GM12892 (cell line): ENCODE measurements around the gene AVPR2.

Experiments
- DNase-seq: peaks from one replicate; pipeline ENCODE4 v3.0.0; 2011; ENCODE audit not compliant: insufficient read length
- FAIRE-seq: peaks from 2 replicates; lab custom pipeline; 2011; peaks lifted over from hg19 to GRCh38; lab: Jason Lieb, UNC
- POLR2A ChIP-seq: IDR thresholded peaks from 2 replicates; pipeline ENCODE4 v1.6.1; 2011; ENCODE audit warnings: low read depth, low read length, control low read depth
- POLR2AphosphoS5 ChIP-seq: IDR thresholded peaks from 2 replicates; pipeline ENCODE4 v1.6.1; 2011; ENCODE audit warnings: low read depth, low read length, control low read depth
- TAF1 ChIP-seq: IDR thresholded peaks from 2 replicates; pipeline ENCODE4 v1.6.1; 2011; ENCODE audit warnings: low read depth, mild to moderate bottlenecking, control low read depth, low read length, borderline replicate concordance

Gene AVPR2

GRCh38 chrX:153881281-153881680 lies 23.2 kb upstream of the AVPR2 start:
- TF ChIP-seq POLR2AphosphoS5 (no peak), POLR2A (no peak), TAF1 (no peak)
- DNase-seq: no peak
- no peak for FAIRE-seq

- no peak for TF ChIP-seq POLR2A
- no peak for TF ChIP-seq POLR2AphosphoS5
- DNase-seq (no peak), FAIRE-seq (no peak)
These were observed 22.4 kb upstream of the AVPR2 start for GRCh38 chrX:153882086-153882498.

- DNase-seq: no peak
- TF ChIP-seq POLR2AphosphoS5: no peak
- TF ChIP-seq POLR2A: no peak
- TF ChIP-seq TAF1: no peak
- FAIRE-seq: no peak
These were observed 21.9 kb upstream of the AVPR2 start for GRCh38 chrX:153882557-153882956.

- no peak for TF ChIP-seq POLR2A
- TF ChIP-seq TAF1: no peak
- TF ChIP-seq POLR2AphosphoS5: no peak
- DNase-seq: no peak
- no peak for FAIRE-seq
These were observed 21.2 kb upstream of the AVPR2 start for GRCh38 chrX:153883163-153883843.

GRCh38 chrX:153884136-153884535 lies 20.3 kb upstream of the AVPR2 start:
- TF ChIP-seq POLR2A (no peak), POLR2AphosphoS5 (no peak), TAF1 (no peak)
- no peak for DNase-seq

GRCh38 chrX:153884590-153884989 lies 19.9 kb upstream of the AVPR2 start:
- DNase-seq (no peak), FAIRE-seq (no peak)

More at GRCh38 chrX:153884136-153884535, 20.3 kb upstream of the AVPR2 start:
- FAIRE-seq: no peak

GRCh38 chrX:153885208-153885787 lies 19.2 kb upstream of the AVPR2 start:
- DNase-seq: no peak
- TF ChIP-seq POLR2A (no peak), POLR2AphosphoS5 (no peak), TAF1 (no peak)
- FAIRE-seq: no peak

More at GRCh38 chrX:153884590-153884989, 19.9 kb upstream of the AVPR2 start:
- no peak for TF ChIP-seq POLR2AphosphoS5
- TF ChIP-seq POLR2A: no peak
- TF ChIP-seq TAF1: no peak

- FAIRE-seq (no peak), DNase-seq (no peak)
- TF ChIP-seq POLR2A: no peak
- no peak for TF ChIP-seq TAF1
- no peak for TF ChIP-seq POLR2AphosphoS5
These were observed 18.2 kb upstream of the AVPR2 start, which contains the start of gene L1CAM for GRCh38 chrX:153885968-153886903. L1CAM (minus strand) TSS chrX:153886173; CDS start chrX:153875836, 10,337 bp downstream.

GRCh38 chrX:153886915-153887314 lies 17.6 kb upstream of the AVPR2 start:
- TF ChIP-seq POLR2A: no peak
- no peak for TF ChIP-seq POLR2AphosphoS5
- no peak for TF ChIP-seq TAF1
- FAIRE-seq (no peak), DNase-seq (no peak)

- TF ChIP-seq POLR2AphosphoS5 (no peak), POLR2A (no peak), TAF1 (no peak)
- no peak for FAIRE-seq
- DNase-seq: no peak
These were observed 17.1 kb upstream of the AVPR2 start for GRCh38 chrX:153887385-153887784.

GRCh38 chrX:153888344-153888743 lies 16.1 kb upstream of the AVPR2 start:
- FAIRE-seq: no peak
- TF ChIP-seq TAF1 (no peak), POLR2AphosphoS5 (no peak), POLR2A (no peak)
- DNase-seq: no peak
